BLaER1 (cell line): Measurements from ENCODE around the gene ZBED3.
A peak's percentile ranks its signal among the peaks of the same experiment; 100 is the strongest.

Source experiments
- H3K27ac ChIP-seq: shearing (Covaris generic); formaldehyde crosslinking; 2 replicates; pipeline ENCODE4 v1.8.1; 2022
- H3K27me3 ChIP-seq: shearing (Covaris generic); formaldehyde crosslinking; 2 replicates; pipeline ENCODE4 v1.8.1; 2022
- H3K36me3 ChIP-seq: shearing (Covaris generic); formaldehyde crosslinking; 2 replicates; pipeline ENCODE4 v1.8.1; 2022
- H3K4me1 ChIP-seq: shearing (Covaris generic); formaldehyde crosslinking; 2 replicates; pipeline ENCODE4 v1.8.1; 2022
- H3K4me2 ChIP-seq: shearing (Covaris generic); formaldehyde crosslinking; 2 replicates; pipeline ENCODE4 v1.8.1; 2022
- H3K4me3 ChIP-seq: shearing (Covaris generic); formaldehyde crosslinking; 2 replicates; pipeline ENCODE4 v1.8.1; 2022
- H3K9ac ChIP-seq: shearing (Covaris generic); formaldehyde crosslinking; 2 replicates; pipeline ENCODE4 v1.8.1; 2022
- H3K9me3 ChIP-seq: shearing (Covaris generic); formaldehyde crosslinking; 2 replicates; pipeline ENCODE4 v1.8.1; 2022
- H4K20me1 ChIP-seq: shearing (Covaris generic); formaldehyde crosslinking; 2 replicates; pipeline ENCODE4 v1.8.1; 2022
- Cebpa-rat ChIP-seq: shearing (Covaris generic); IDR thresholded peaks from 2 replicates; pipeline ENCODE4 v1.8.1; 2022

ZBED3 gene

DNA sequence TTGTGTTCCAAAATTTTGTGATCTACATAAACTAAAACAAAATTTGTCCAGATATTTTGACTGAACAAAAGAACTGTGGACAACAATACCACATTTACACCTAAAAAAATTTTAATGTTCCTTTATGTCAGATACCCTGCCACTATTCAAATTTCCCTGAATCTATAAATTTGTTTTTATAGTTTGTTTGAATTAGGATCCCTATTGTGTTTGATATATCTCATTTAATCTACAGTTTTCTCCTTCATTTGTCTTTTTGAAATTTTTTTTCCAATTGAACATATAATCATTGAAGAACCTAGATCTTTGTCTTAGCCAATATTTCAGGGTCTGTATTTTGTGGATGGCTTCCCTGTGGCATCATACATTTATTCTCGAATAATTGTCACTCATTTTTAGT lies 51.1 kb downstream of the ZBED3 start:
- Histone ChIP-seq H3K27ac (no peak overlapping the region), H3K9ac (no peak overlapping the region), H4K20me1 (peaks cover 18% of the 10 kb centered on the region; the same call in 1 of the 2 replicates), H3K4me3 (no peak overlapping the region), H3K4me2 (no peak overlapping the region), H3K36me3 (peaks cover 53% of the 10 kb centered on the region), H3K4me1 (peaks cover 16% of the 10 kb centered on the region), H3K27me3 (no peaks in the 10 kb centered on the region), H3K9me3 (peaks cover 7% of the 10 kb centered on the region)
- TF ChIP-seq Cebpa-rat, result no peak

- H3K9ac ChIP-seq, result no peak overlapping the region
- peaks cover 40% of the 10 kb centered on the region for H3K36me3 ChIP-seq
- H3K4me2 ChIP-seq, result no peak overlapping the region
- peaks cover 18% of the 10 kb centered on the region; the same call in 1 of the 2 replicates for H4K20me1 ChIP-seq
- H3K9me3 ChIP-seq, result peaks cover 16% of the 10 kb centered on the region
- no peak overlapping the region for H3K27ac ChIP-seq
- H3K27me3 ChIP-seq, result no peaks in the 10 kb centered on the region
- TF ChIP-seq Cebpa-rat, result no peak
- no peak overlapping the region for H3K4me3 ChIP-seq
- peaks cover 22% of the 10 kb centered on the region for H3K4me1 ChIP-seq
Measured at GRCh38 chr5:77033338-77033737, 53.7 kb downstream of the ZBED3 start.

DNA sequence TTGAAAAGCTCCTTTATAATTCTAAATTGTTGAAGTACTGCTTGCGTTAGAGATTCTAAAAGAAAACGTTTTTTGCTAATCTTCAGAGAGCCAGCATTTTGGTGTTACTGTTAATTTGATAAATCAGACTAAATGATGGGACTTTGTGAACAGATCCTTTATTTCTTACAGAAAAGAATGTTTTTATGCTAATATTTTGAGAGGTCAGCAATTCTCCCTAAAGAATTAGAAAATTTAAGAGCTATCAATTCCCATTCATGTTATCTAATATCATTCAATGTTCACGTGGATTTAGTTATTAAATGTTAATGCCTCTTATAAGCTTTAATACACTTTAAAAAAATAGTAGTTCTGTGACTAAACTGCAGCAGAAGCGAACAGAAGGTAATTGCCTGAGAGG lies 54.5 kb downstream of the ZBED3 start:
- TF ChIP-seq Cebpa-rat, result no peak
- Histone ChIP-seq H3K4me2 (peak overlapping the region; percentile 92; the same call in 1 of the 2 replicates), H3K36me3 (peaks cover 34% of the 10 kb centered on the region), H3K9me3 (peaks cover 22% of the 10 kb centered on the region), H3K9ac (no peak overlapping the region), H3K27me3 (no peaks in the 10 kb centered on the region), H4K20me1 (peaks cover 18% of the 10 kb centered on the region; the same call in 1 of the 2 replicates), H3K27ac (no peak overlapping the region), H3K4me1 (peaks cover 22% of the 10 kb centered on the region), H3K4me3 (no peak overlapping the region)

- H3K9ac ChIP-seq, result no peak overlapping the region
- TF ChIP-seq Cebpa-rat, result no peak
- H3K4me1 ChIP-seq, result peaks cover 22% of the 10 kb centered on the region
- H4K20me1 ChIP-seq, result peaks cover 18% of the 10 kb centered on the region; the same call in 1 of the 2 replicates
- peak overlapping the region; percentile 97; the same call in 1 of the 2 replicates for H3K4me3 ChIP-seq
- peaks cover 29% of the 10 kb centered on the region for H3K36me3 ChIP-seq
- no peak overlapping the region for H3K27ac ChIP-seq
- H3K4me2 ChIP-seq, result peak overlapping the region; percentile 92
- no peaks in the 10 kb centered on the region for H3K27me3 ChIP-seq
- H3K9me3 ChIP-seq, result peaks cover 26% of the 10 kb centered on the region
Measured at GRCh38 chr5:77031891-77032290, 55.2 kb downstream of the ZBED3 start.

- H4K20me1 ChIP-seq, result peaks cover 18% of the 10 kb centered on the region; the same call in 1 of the 2 replicates
- H3K27me3 ChIP-seq, result no peaks in the 10 kb centered on the region
Measured at GRCh38 chr5:77030097-77031071, 56.7 kb downstream of the ZBED3 start, which contains the start of gene AGGF1. AGGF1 (plus strand) TSS chr5:77030404; CDS start chr5:77030767, 363 bp downstream.

GRCh38 chr5:77029376-77029885 lies 57.7 kb downstream of the ZBED3 start:
- H3K4me1 ChIP-seq, result peaks cover 22% of the 10 kb centered on the region
- H3K4me3 ChIP-seq, result peak overlapping the region; percentile 97
- H3K36me3 ChIP-seq, result peaks cover 6% of the 10 kb centered on the region
- H3K27ac ChIP-seq, result 0 out of 2 replicates have a peak overlapping the region, but pooled peaks have one; percentile 96
- no peaks in the 10 kb centered on the region for H3K27me3 ChIP-seq
- no peak for TF ChIP-seq Cebpa-rat
- peaks cover 26% of the 10 kb centered on the region for H3K9me3 ChIP-seq
- peak overlapping the region; percentile 92 for H3K4me2 ChIP-seq
- no peak overlapping the region; the same call in 1 of the 2 replicates for H3K9ac ChIP-seq
- H4K20me1 ChIP-seq, result peaks cover 17% of the 10 kb centered on the region; the same call in 1 of the 2 replicates

More at GRCh38 chr5:77030097-77031071, 56.7 kb downstream of the ZBED3 start, which contains the start of gene AGGF1:
- Histone ChIP-seq H3K4me1 (peaks cover 22% of the 10 kb centered on the region), H3K9ac (peak within 1 kb of the TSS; percentile 95), H3K36me3 (peaks cover 14% of the 10 kb centered on the region), H3K27ac (peak within 1 kb of the TSS; percentile 96), H3K4me3 (peak within 1 kb of the TSS; percentile 97), H3K4me2 (peak within 1 kb of the TSS; percentile 92), H3K9me3 (peaks cover 26% of the 10 kb centered on the region)
- TF ChIP-seq Cebpa-rat, result no peak

DNA sequence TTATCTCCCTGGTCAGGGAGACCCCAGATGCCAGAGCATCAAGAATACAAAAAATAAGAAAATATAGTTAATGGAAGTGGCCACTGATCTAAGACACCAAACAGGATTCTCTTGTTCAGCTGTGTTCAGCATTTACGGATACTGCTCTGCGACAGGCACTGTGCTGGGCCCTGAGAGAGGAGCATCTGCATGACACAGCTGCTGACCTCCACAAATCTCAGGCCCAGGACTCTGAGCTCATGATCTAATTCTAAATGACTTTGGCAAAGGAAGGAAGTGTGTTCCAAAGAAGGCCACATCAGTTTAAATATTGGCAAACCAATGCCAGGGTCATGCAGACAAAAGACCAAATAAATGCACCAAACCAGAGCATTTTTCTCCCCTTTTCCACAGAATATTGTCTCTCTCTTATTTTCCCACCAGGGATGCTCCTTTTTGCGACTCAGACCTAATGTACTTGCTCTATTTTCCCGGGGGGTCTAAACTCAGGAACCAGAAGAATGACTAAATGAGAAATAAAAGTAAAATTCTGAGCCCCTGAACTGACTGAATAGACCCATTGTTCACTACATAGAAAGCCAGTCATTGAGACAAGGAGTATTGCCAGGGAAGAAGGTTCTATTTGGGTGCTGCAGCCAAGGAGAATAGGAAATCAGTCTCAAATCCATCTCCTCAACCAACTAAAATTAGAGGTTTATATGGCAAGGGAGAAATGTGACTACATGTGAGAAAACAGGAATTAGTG lies 58.3 kb downstream of the ZBED3 start:
- Histone ChIP-seq H3K4me3 (peak overlapping the region; percentile 97; the same call in 1 of the 2 replicates), H3K4me2 (no peak overlapping the region), H3K36me3 (peaks cover 4% of the 10 kb centered on the region; the same call in 1 of the 2 replicates), H3K4me1 (peaks cover 22% of the 10 kb centered on the region), H3K9me3 (peaks cover 26% of the 10 kb centered on the region), H3K9ac (no peak overlapping the region), H4K20me1 (peaks cover 11% of the 10 kb centered on the region; the same call in 1 of the 2 replicates), H3K27me3 (no peaks in the 10 kb centered on the region), H3K27ac (no peak overlapping the region)
- no peak for TF ChIP-seq Cebpa-rat

DNA sequence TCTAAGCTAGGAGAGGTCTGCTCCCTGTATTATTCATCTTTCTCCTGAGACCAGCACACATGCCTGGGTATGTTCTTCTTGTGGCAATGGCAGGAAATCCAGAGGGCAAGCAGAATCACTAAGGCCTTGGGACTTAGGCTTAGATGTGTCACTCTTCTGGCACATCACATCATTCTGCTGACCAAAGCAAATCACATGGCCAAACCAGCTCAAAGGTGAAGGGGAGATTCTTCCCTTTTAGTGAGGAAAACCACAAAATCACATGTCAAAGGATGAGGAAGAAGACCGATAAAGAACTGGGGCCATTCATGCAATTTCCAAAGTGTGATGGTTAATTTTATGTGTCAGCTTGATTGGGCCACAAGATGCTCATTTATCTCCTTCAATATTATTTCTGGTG lies 62.6 kb downstream of the ZBED3 start:
- Histone ChIP-seq H3K9me3 (peaks cover 22% of the 10 kb centered on the region), H3K4me3 (no peak overlapping the region), H3K4me2 (0 out of 2 replicates have a peak overlapping the region, but pooled peaks have one; percentile 4), H3K27ac (no peak overlapping the region), H3K27me3 (no peaks in the 10 kb centered on the region), H3K9ac (no peak overlapping the region), H3K4me1 (no peaks in the 10 kb centered on the region; the same call in 1 of the 2 replicates), H3K36me3 (peaks cover 4% of the 10 kb centered on the region; the same call in 1 of the 2 replicates), H4K20me1 (no peaks in the 10 kb centered on the region)
- no peak for TF ChIP-seq Cebpa-rat
